Erythroblast (primary cell): ENCODE data around the gene CCDC158.

Source experiments
- GATA1 ChIP-seq: IDR thresholded peaks from 2 replicates; pipeline ENCODE4 v1.6.1; 2011; ENCODE audit warnings: low read depth, mild to moderate bottlenecking, control low read depth, low read length, moderate library complexity
- POLR2A ChIP-seq: IDR thresholded peaks from 2 replicates; pipeline ENCODE4 v1.6.1; 2011; ENCODE audit warnings: mild to moderate bottlenecking, low read length

DNA sequence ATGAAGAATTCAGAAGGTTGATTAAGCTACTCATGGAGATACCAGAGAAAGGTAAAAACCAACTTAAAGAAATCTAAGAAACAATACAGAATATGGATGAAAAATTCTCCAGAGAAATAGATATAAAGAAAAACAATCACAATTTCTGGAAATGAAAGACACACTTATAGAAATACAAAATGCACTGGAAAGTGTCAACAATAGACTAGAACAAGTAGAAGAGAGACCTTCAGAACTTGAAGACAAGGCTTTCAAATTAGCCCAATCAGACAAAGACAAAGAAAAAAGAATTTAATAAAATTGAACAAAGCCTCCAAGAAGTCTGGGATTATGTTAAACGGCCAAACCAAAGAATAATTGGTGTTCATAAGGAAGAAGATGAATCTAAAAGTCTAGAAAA lies 104.8 kb downstream of the CCDC158 start:
- TF ChIP-seq POLR2A, result no peak
- TF ChIP-seq GATA1, result no peak
